ENCODE results near the gene YWHAH. TPM values are rescaled to one million over a fixed set of nuclear protein-coding genes. Genes with fewer than 3 reads are reported as not detected.

YWHAH gene
- total and polyA plus RNA-seq, 9 donors, result 69.5 to 120 (median 91.4) TPM

- whole genome bisulfite sequencing (ENCODE audit: insufficient coverage), result no CpG with 5 or more reads among the region's 3 CpGs
These were observed 39.7 kb upstream of the YWHAH start for GRCh38 chr22:31904651-31905050.

DNA sequence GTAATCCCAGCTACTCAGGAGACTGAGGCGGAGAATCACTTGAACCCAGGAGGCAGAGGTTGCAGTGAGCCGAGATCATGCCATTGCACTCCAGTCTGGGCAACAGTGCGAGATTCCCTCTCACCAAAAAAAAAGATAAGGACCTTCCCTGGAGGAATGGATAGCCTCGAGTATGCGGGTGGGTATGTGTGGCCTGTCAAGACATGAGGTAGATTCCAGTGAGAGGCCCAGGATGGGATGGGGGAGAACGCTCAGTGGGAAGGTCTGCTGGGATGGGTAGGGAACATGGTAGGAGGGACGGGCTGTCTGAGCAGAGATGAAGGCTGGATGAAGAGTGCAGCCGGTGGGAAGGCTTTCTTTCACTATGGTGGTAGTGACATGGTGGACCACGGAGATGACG lies 39.0 kb upstream of the YWHAH start:
- no peak for DNase-seq
- H3K4me1 ChIP-seq (ENCODE audit: control insufficient read depth, insufficient read depth, low read length), result no peaks in the 10 kb centered on the region
- H3K27ac ChIP-seq (ENCODE audit: low read length), result no peak overlapping the region
- 96% methylated on average over 7 of the region's 10 CpGs for WGBS (ENCODE audit: insufficient coverage)
- H3K36me3 ChIP-seq (ENCODE audit: control insufficient read depth, insufficient read depth, low read length), result peaks cover 34% of the 10 kb centered on the region
- H3K27me3 ChIP-seq (ENCODE audit: control insufficient read depth, insufficient read depth, low read length), result no peaks in the 10 kb centered on the region
- no peaks in the 10 kb centered on the region for H3K9me3 ChIP-seq (replicated peaks; ENCODE audit: control insufficient read depth, low read depth, low read length)
- H3K4me3 ChIP-seq (ENCODE audit: low read length), result no peak overlapping the region

More at GRCh38 chr22:31904651-31905050, 39.7 kb upstream of the YWHAH start:
- no peak overlapping the region for H3K4me3 ChIP-seq (ENCODE audit: low read length)
- no peaks in the 10 kb centered on the region for H3K4me1 ChIP-seq (ENCODE audit: control insufficient read depth, insufficient read depth, low read length)
- no peaks in the 10 kb centered on the region for H3K9me3 ChIP-seq (replicated peaks; ENCODE audit: control insufficient read depth, low read depth, low read length)
- DNase-seq, result no peak
- peaks cover 32% of the 10 kb centered on the region for H3K36me3 ChIP-seq (ENCODE audit: control insufficient read depth, insufficient read depth, low read length)
- no peaks in the 10 kb centered on the region for H3K27me3 ChIP-seq (ENCODE audit: control insufficient read depth, insufficient read depth, low read length)
- no peak overlapping the region for H3K27ac ChIP-seq (ENCODE audit: low read length)

DNA sequence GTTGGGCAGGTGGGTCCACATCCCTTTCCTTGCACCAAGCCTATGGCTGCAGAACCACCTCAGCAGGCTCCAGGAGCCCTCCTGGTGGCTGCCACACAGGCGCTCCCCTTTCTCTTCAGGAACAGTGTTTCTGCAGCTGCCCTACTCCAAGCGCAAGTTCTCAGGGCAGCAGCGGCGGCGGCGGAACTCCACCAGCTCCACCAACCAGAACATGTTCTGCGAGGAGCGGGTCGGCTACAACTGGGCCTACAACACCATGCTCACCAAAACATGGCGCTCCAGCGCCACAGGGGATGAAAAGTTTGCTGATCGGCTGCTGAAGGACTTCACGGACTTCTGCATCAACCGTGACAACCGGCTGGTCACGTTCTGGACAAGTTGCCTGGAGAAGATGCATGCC lies 38.2 kb upstream of the YWHAH start:
- Histone ChIP-seq H3K4me1 (ENCODE audit: control insufficient read depth, insufficient read depth, low read length) (no peaks in the 10 kb centered on the region), H3K4me3 (ENCODE audit: low read length) (no peak overlapping the region), H3K36me3 (ENCODE audit: control insufficient read depth, insufficient read depth, low read length) (peaks cover 36% of the 10 kb centered on the region), H3K9me3 (replicated peaks; ENCODE audit: control insufficient read depth, low read depth, low read length) (no peaks in the 10 kb centered on the region), H3K27ac (ENCODE audit: low read length) (no peak overlapping the region), H3K27me3 (ENCODE audit: control insufficient read depth, insufficient read depth, low read length) (no peaks in the 10 kb centered on the region)
- 88% methylated on average over 16 of the region's 16 CpGs for WGBS (ENCODE audit: insufficient coverage)
- no peak for DNase-seq

DNA sequence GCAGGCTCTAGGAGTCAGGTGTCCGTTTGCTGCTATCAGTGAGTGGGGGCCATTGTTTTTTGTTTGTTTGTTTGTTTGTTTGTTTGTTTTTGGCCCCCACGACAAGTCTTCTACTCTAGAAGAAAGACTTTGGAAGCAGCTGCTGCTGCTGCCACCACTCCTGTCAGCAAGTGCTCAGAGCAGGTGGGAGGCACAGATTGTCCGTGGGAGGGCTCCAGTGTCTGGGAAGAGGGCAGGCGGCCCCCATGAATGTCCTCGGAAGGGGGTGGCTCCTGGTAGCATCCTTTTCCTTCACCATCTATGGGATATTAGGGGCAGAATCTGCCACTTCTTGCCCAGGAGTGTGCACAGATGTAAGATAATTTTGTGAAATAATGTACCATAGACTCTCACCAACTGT lies 37.8 kb upstream of the YWHAH start:
- 84% methylated on average over 2 of the region's 5 CpGs for WGBS (ENCODE audit: insufficient coverage)
- no peaks in the 10 kb centered on the region for H3K9me3 ChIP-seq (replicated peaks; ENCODE audit: control insufficient read depth, low read depth, low read length)
- peaks cover 36% of the 10 kb centered on the region for H3K36me3 ChIP-seq (ENCODE audit: control insufficient read depth, insufficient read depth, low read length)
- H3K27ac ChIP-seq (ENCODE audit: low read length), result no peak overlapping the region
- H3K27me3 ChIP-seq (ENCODE audit: control insufficient read depth, insufficient read depth, low read length), result no peaks in the 10 kb centered on the region
- H3K4me1 ChIP-seq (ENCODE audit: control insufficient read depth, insufficient read depth, low read length), result no peaks in the 10 kb centered on the region
- DNase-seq, result no peak
- no peak overlapping the region for H3K4me3 ChIP-seq (ENCODE audit: low read length)

- peaks cover 18% of the 10 kb centered on the region for H3K36me3 ChIP-seq (ENCODE audit: control insufficient read depth, insufficient read depth, low read length)
- WGBS (ENCODE audit: insufficient coverage), result 89% methylated on average over 5 of the region's 5 CpGs
- peaks cover 6% of the 10 kb centered on the region for H3K4me1 ChIP-seq (ENCODE audit: control insufficient read depth, insufficient read depth, low read length)
- H3K27me3 ChIP-seq (ENCODE audit: control insufficient read depth, insufficient read depth, low read length), result no peaks in the 10 kb centered on the region
- H3K27ac ChIP-seq (ENCODE audit: low read length), result no peak overlapping the region
- no peak overlapping the region for H3K4me3 ChIP-seq (ENCODE audit: low read length)
- no peaks in the 10 kb centered on the region for H3K9me3 ChIP-seq (replicated peaks; ENCODE audit: control insufficient read depth, low read depth, low read length)
- DNase-seq, result no peak
These were observed 34.4 kb upstream of the YWHAH start for GRCh38 chr22:31909977-31910376.

- DNase-seq, result no peak
- Histone ChIP-seq H3K36me3 (ENCODE audit: control insufficient read depth, insufficient read depth, low read length) (peaks cover 10% of the 10 kb centered on the region), H3K4me1 (ENCODE audit: control insufficient read depth, insufficient read depth, low read length) (peaks cover 7% of the 10 kb centered on the region), H3K27me3 (ENCODE audit: control insufficient read depth, insufficient read depth, low read length) (no peaks in the 10 kb centered on the region), H3K4me3 (ENCODE audit: low read length) (no peak overlapping the region), H3K27ac (ENCODE audit: low read length) (no peak overlapping the region), H3K9me3 (replicated peaks; ENCODE audit: control insufficient read depth, low read depth, low read length) (no peaks in the 10 kb centered on the region)
- 80% methylated on average over 3 of the region's 7 CpGs for WGBS (ENCODE audit: insufficient coverage)
These were observed 32.5 kb upstream of the YWHAH start for GRCh38 chr22:31911565-31912406.

DNA sequence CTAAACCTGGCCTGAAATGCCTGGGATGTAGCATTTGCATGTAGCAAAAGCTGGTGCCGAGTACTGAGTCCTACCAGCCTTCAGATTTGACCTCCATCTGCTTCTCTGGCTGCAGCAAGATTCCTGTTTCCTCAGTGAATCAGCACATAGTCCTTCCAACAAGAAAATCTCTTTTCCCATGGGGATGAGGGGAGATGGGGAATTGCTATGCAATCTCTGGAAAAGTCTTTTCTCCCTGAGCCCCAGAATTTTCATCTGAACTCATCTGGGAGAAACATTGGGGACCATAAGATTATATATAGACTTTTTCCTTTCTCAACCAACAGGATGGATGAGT lies 32.0 kb upstream of the YWHAH start:
- DNase-seq, result no peak

GRCh38 chr22:31915586-31915985 lies 28.7 kb upstream of the YWHAH start:
- H3K9me3 ChIP-seq (replicated peaks; ENCODE audit: control insufficient read depth, low read depth, low read length), result no peaks in the 10 kb centered on the region
- H3K4me3 ChIP-seq (ENCODE audit: low read length), result no peak overlapping the region
- H3K27me3 ChIP-seq (ENCODE audit: control insufficient read depth, insufficient read depth, low read length), result no peaks in the 10 kb centered on the region
- DNase-seq, result no peak
- H3K4me1 ChIP-seq (ENCODE audit: control insufficient read depth, insufficient read depth, low read length), result peaks cover 22% of the 10 kb centered on the region
- H3K36me3 ChIP-seq (ENCODE audit: control insufficient read depth, insufficient read depth, low read length), result no peaks in the 10 kb centered on the region
- 89% methylated on average over 8 of the region's 10 CpGs for WGBS (ENCODE audit: insufficient coverage)
- H3K27ac ChIP-seq (ENCODE audit: low read length), result no peak overlapping the region

More for the DNA sequence above, 32.0 kb upstream of the YWHAH start:
- Histone ChIP-seq H3K4me1 (ENCODE audit: control insufficient read depth, insufficient read depth, low read length) (peaks cover 13% of the 10 kb centered on the region), H3K9me3 (replicated peaks; ENCODE audit: control insufficient read depth, low read depth, low read length) (no peaks in the 10 kb centered on the region), H3K27me3 (ENCODE audit: control insufficient read depth, insufficient read depth, low read length) (no peaks in the 10 kb centered on the region), H3K36me3 (ENCODE audit: control insufficient read depth, insufficient read depth, low read length) (peaks cover 10% of the 10 kb centered on the region), H3K4me3 (ENCODE audit: low read length) (no peak overlapping the region), H3K27ac (ENCODE audit: low read length) (no peak overlapping the region)
- no CpG with 5 or more reads among the region's 1 CpG for WGBS (ENCODE audit: insufficient coverage)

GRCh38 chr22:31917227-31917921 lies 27.0 kb upstream of the YWHAH start:
- Histone ChIP-seq H3K4me3 (ENCODE audit: low read length) (no peak overlapping the region), H3K27ac (ENCODE audit: low read length) (no peak overlapping the region), H3K4me1 (ENCODE audit: control insufficient read depth, insufficient read depth, low read length) (peaks cover 17% of the 10 kb centered on the region), H3K36me3 (ENCODE audit: control insufficient read depth, insufficient read depth, low read length) (no peaks in the 10 kb centered on the region), H3K27me3 (ENCODE audit: control insufficient read depth, insufficient read depth, low read length) (no peaks in the 10 kb centered on the region), H3K9me3 (replicated peaks; ENCODE audit: control insufficient read depth, low read depth, low read length) (no peaks in the 10 kb centered on the region)
- peak; percentile 49 for DNase-seq
- WGBS (ENCODE audit: insufficient coverage), result 68% methylated on average over 8 of the region's 17 CpGs

DNA sequence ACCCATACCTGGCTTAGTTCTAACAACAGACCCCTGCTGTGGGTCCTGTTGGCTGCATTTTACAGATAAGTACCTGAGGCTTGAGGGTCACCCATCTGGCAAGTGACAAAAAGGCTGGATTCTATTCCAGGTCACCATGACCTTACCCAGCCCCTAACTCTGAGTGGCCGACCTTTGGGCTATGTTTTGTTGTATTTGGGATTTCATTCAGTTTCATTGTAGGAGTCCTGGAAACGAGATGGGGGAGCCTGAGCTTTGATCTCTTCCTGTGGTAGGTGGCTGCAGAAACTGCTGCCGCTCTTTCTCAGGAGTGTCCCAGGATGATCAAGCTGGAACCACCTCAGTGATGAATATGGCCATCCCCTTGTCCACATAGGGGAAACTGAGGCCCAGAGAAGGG lies 24.6 kb upstream of the YWHAH start:
- Histone ChIP-seq H3K9me3 (replicated peaks; ENCODE audit: control insufficient read depth, low read depth, low read length) (no peaks in the 10 kb centered on the region), H3K36me3 (ENCODE audit: control insufficient read depth, insufficient read depth, low read length) (no peaks in the 10 kb centered on the region), H3K4me3 (ENCODE audit: low read length) (no peak overlapping the region), H3K27ac (ENCODE audit: low read length) (no peak overlapping the region), H3K27me3 (ENCODE audit: control insufficient read depth, insufficient read depth, low read length) (no peaks in the 10 kb centered on the region), H3K4me1 (ENCODE audit: control insufficient read depth, insufficient read depth, low read length) (peaks cover 17% of the 10 kb centered on the region)
- no peak for DNase-seq
- WGBS (ENCODE audit: insufficient coverage), result no CpG with 5 or more reads among the region's 3 CpGs
